Esophagus squamous epithelium (tissue), 4 donors: ENCODE data around the gene RFWD3.

ENCODE experiments used
- CTCF ChIP-seq, 6 experiments: fragments of 450-650 bp in 4 of 6; fragments of 200-600 bp in 2 of 6; sonication (generic) in 2 of 6; IDR thresholded peaks; one replicate each; pipeline ENCODE4 v1.5.1; 2016 to 2019; ENCODE audit warnings: antibody characterized with exemption in 6 of 6, mild to moderate bottlenecking in 4 of 6, moderate library complexity in 4 of 6
- POLR2A ChIP-seq, 4 donors: fragments of 450-650 bp; IDR thresholded peaks; one replicate each; pipeline ENCODE4 v1.6.1; 2017; ENCODE audit warnings: antibody characterized with exemption in 4 of 4, mild to moderate bottlenecking in 4 of 4, moderate library complexity in 3 of 4

GRCh38 chr16:74654536-74655050 lies 12.1 kb downstream of the RFWD3 start:
- TF ChIP-seq POLR2A (IDR thresholded peaks at IDR 0.05) (no peak), CTCF (IDR thresholded peaks at IDR 0.05) (no peak)
